Hematopoietic multipotent progenitor cell treated with erythropoietin and hydrocortisone succinate and interleukin-3 and kit ligand, for 17 days (in vitro differentiated cells): ENCODE data around the gene CEACAM20.
A peak's percentile ranks its signal among the peaks of the same experiment; 100 is the strongest.
"Not testable (repeated sequence)": the region's sequence is repeated elsewhere in the genome, so short reads cannot be mapped to it uniquely, and the experiment has no call there.

ENCODE experiments used
- DNase-seq: peaks from one replicate; pipeline ENCODE4 v3.0.0-alpha.2; 2015; ENCODE audit warnings: low spot score

The CEACAM20 gene

GRCh38 chr19:44529536-44529935 is at the start of gene CEACAM20:
Gene CEACAM20, minus strand, starts transcription at chr19:44529675. Its CDS starts 166 bp downstream, at chr19:44529509.
- DNase-seq, result no peak

- DNase-seq, result no peak
These were observed 48.0 kb upstream of the CEACAM20 start for GRCh38 chr19:44577566-44577874.

- DNase-seq, result no peak
These were observed 47.5 kb upstream of the CEACAM20 start for GRCh38 chr19:44576843-44577565.

GRCh38 chr19:44575116-44575700 is 45.7 kb upstream of the CEACAM20 start:
- no peak for DNase-seq

- DNase-seq, result no peak
These were observed 44.9 kb upstream of the CEACAM20 start for GRCh38 chr19:44574186-44574950.

GRCh38 chr19:44573627-44574026 is 44.2 kb upstream of the CEACAM20 start:
- DNase-seq, result no peak

- no peak for DNase-seq
These were observed 43.7 kb upstream of the CEACAM20 start for GRCh38 chr19:44573183-44573582.

GRCh38 chr19:44572581-44572900 is 43.1 kb upstream of the CEACAM20 start:
- DNase-seq, result no peak

GRCh38 chr19:44571830-44572580 is 42.5 kb upstream of the CEACAM20 start:
- DNase-seq, result no peak

- peak; percentile 58 for DNase-seq
These were observed 41.7 kb upstream of the CEACAM20 start for GRCh38 chr19:44570984-44571684.

GRCh38 chr19:44570603-44570983 is 41.1 kb upstream of the CEACAM20 start:
- DNase-seq, result no peak

- no peak for DNase-seq
These were observed 38.3 kb upstream of the CEACAM20 start for GRCh38 chr19:44567745-44568144.

GRCh38 chr19:44566984-44567383 is 37.5 kb upstream of the CEACAM20 start:
- DNase-seq, result no peak

GRCh38 chr19:44563086-44563655 is 33.7 kb upstream of the CEACAM20 start:
- not testable (repeated sequence) for DNase-seq

GRCh38 chr19:44557933-44558332 is 28.5 kb upstream of the CEACAM20 start:
- no peak for DNase-seq

GRCh38 chr19:44554641-44555246 is 25.3 kb upstream of the CEACAM20 start:
- no peak for DNase-seq

GRCh38 chr19:44553478-44554171 is 24.1 kb upstream of the CEACAM20 start:
- no peak for DNase-seq

GRCh38 chr19:44552324-44552723 is 22.8 kb upstream of the CEACAM20 start:
- DNase-seq, result peak; percentile 8

- DNase-seq, result no peak
These were observed 22.4 kb upstream of the CEACAM20 start for GRCh38 chr19:44551850-44552249.

- DNase-seq, result not testable (repeated sequence)
These were observed 21.5 kb upstream of the CEACAM20 start for GRCh38 chr19:44550976-44551375.

- no peak for DNase-seq
These were observed 20.0 kb upstream of the CEACAM20 start for GRCh38 chr19:44549507-44549906.
